H1 (cell line): ENCODE data around the gene OPCML. TPM values are rescaled to one million over a fixed set of nuclear protein-coding genes. Genes with fewer than 3 reads are reported as not detected.

Experiments
- CTCF ChIA-PET: fragments of 300-600 bp; sonication (Branson Sonifier 250); formaldehyde crosslinking; loops from one replicate; lab custom pipeline; 2021; ENCODE audit not compliant: partially characterized antibody; lab: Charles Lee
- POLR2A ChIA-PET: fragments of 300-600 bp; sonication (Branson Sonifier 250); formaldehyde crosslinking; loops from one replicate; lab custom pipeline; 2021; ENCODE audit warnings: inconsistent platforms; ENCODE audit not compliant: partially characterized antibody; lab: Charles Lee
- DNase-seq, 2 experiments: peaks; one replicate each; pipeline versions ENCODE4 v3.0.0 to v3.0.0-alpha.2; 2010 to 2022; ENCODE audit warnings: low spot score in 2 of 2, low read depth in 1 of 2, mixed read lengths in 1 of 2
- FAIRE-seq: peaks from 2 replicates; lab custom pipeline; 2011; peaks lifted over from hg19 to GRCh38; lab: Jason Lieb, UNC
- H2AFZ ChIP-seq: 2 replicates; pipeline ENCODE4 v1.8.1; 2012; ENCODE audit warnings: low read length, inconsistent platforms
- H2AK5ac ChIP-seq: 2 replicates; pipeline ENCODE4 v1.6.1; 2013; ENCODE audit warnings: low read depth, low read length
- H2BK120ac ChIP-seq: replicated peaks from 2 replicates; pipeline ENCODE3; 2013; ENCODE audit warnings: low read depth, low read length, inconsistent platforms
- H2BK12ac ChIP-seq: 2 replicates; pipeline ENCODE4 v1.6.1; 2013; ENCODE audit warnings: low read depth, low read length
- H2BK15ac ChIP-seq: 2 replicates; pipeline ENCODE4 v1.6.1; 2013; ENCODE audit warnings: low read length
- H2BK20ac ChIP-seq: 2 replicates; pipeline ENCODE4 v1.6.1; 2013; ENCODE audit warnings: low read length
- H2BK5ac ChIP-seq: 2 replicates; pipeline ENCODE4 v1.6.1; 2013; ENCODE audit warnings: low read depth, low read length
- H3K14ac ChIP-seq: 2 replicates; pipeline ENCODE4 v1.6.1; 2013; ENCODE audit warnings: inconsistent platforms; ENCODE audit not compliant: insufficient read length
- H3K18ac ChIP-seq: 2 replicates; pipeline ENCODE4 v1.6.1; 2013; ENCODE audit warnings: low read length; ENCODE audit errors: extremely low read depth
- H3K23ac ChIP-seq: 2 replicates; pipeline ENCODE4 v1.6.1; 2013; ENCODE audit warnings: inconsistent platforms; ENCODE audit not compliant: insufficient read length
- H3K23me2 ChIP-seq: 2 replicates; pipeline ENCODE4 v1.6.1; 2013; ENCODE audit warnings: low read depth, low read length
- H3K27ac ChIP-seq: 2 replicates; pipeline ENCODE4 v1.6.1; 2011; ENCODE audit warnings: low read depth, low read length, inconsistent platforms
- H3K27me3 ChIP-seq, 4 experiments: replicated peaks in 1 of 4; 1 replicate in 1 of 4; 2 replicates in 3 of 4; pipeline versions ENCODE4 v1.6.1 to v1.8.1; 2011 to 2013; ENCODE audit warnings: low read length in 3 of 4, mild to moderate bottlenecking in 3 of 4, inconsistent platforms in 2 of 4, mixed read lengths in 2 of 4, moderate library complexity in 1 of 4; ENCODE audit not compliant: control insufficient read depth in 3 of 4, insufficient read depth in 3 of 4; ENCODE audit errors: extremely low read depth in 1 of 4
- H3K36me3 ChIP-seq, 4 experiments: 2 replicates each; pipeline versions ENCODE4 v1.6.1 to v1.8.1; 2011 to 2013; ENCODE audit warnings: mild to moderate bottlenecking in 4 of 4, low read length in 3 of 4, moderate library complexity in 2 of 4, control low read depth in 1 of 4, inconsistent platforms in 1 of 4; ENCODE audit not compliant: insufficient read depth in 4 of 4, control insufficient read depth in 2 of 4
- H3K4ac ChIP-seq: replicated peaks from 2 replicates; pipeline ENCODE3; 2013; ENCODE audit warnings: low read length, low read depth, mixed read lengths, inconsistent platforms; ENCODE audit not compliant: insufficient read length
- H3K4me1 ChIP-seq, 4 experiments: replicated peaks in 1 of 4; 1 replicate in 1 of 4; 2 replicates in 3 of 4; pipeline versions ENCODE4 v1.6.1 to v1.8.1; 2011 to 2013; ENCODE audit warnings: low read length in 3 of 4, inconsistent platforms in 2 of 4, mixed read lengths in 1 of 4; ENCODE audit not compliant: insufficient read depth in 4 of 4, control insufficient read depth in 3 of 4
- H3K4me2 ChIP-seq, 2 experiments: 2 replicates each; pipeline versions ENCODE4 v1.6.1 to v1.8.1; 2011 to 2013; ENCODE audit warnings: low read depth in 2 of 2, low read length in 2 of 2, control low read depth in 1 of 2, inconsistent platforms in 1 of 2, mild to moderate bottlenecking in 1 of 2; ENCODE audit not compliant: insufficient read depth in 1 of 2
- H3K4me3 ChIP-seq, 4 experiments: fragments of 200-600, 300-600 bp in 1 of 4; sonication (generic), shearing (Covaris generic), sonication (Bioruptor Twin) in 1 of 4; 2 replicates each; pipeline versions ENCODE4 v1.5.1 to v1.8.1; 2011 to 2016; ENCODE audit warnings: low read length in 4 of 4, low read depth in 3 of 4, control low read depth in 2 of 4, inconsistent platforms in 2 of 4, mild to moderate bottlenecking in 2 of 4, mixed read lengths in 1 of 4, moderate library complexity in 1 of 4; ENCODE audit not compliant: insufficient read depth in 2 of 4; ENCODE audit errors: extremely low read depth in 1 of 4
- H3K56ac ChIP-seq: replicated peaks from 2 replicates; pipeline ENCODE3; 2013; ENCODE audit warnings: low read depth, mild to moderate bottlenecking, mixed read lengths, low read length, inconsistent platforms; ENCODE audit not compliant: insufficient read length
- H3K79me1 ChIP-seq: 2 replicates; pipeline ENCODE4 v1.6.1; 2013; ENCODE audit warnings: low read depth, low read length, control low read depth
- H3K79me2 ChIP-seq, 2 experiments: 2 replicates each; pipeline versions ENCODE4 v1.6.1 to v1.8.1; 2012 to 2013; ENCODE audit warnings: low read length in 2 of 2, mild to moderate bottlenecking in 2 of 2, inconsistent platforms in 1 of 2; ENCODE audit not compliant: insufficient read depth in 2 of 2, control insufficient read depth in 1 of 2
- H3K9ac ChIP-seq, 4 experiments: replicated peaks in 1 of 4; 1 replicate in 1 of 4; 2 replicates in 3 of 4; pipeline versions ENCODE4 v1.6.1 to v1.8.1; 2011 to 2013; ENCODE audit warnings: low read depth in 3 of 4, low read length in 3 of 4, control low read depth in 2 of 4, mild to moderate bottlenecking in 2 of 4, moderate library complexity in 2 of 4, inconsistent platforms in 1 of 4; ENCODE audit errors: extremely low read depth in 1 of 4
- H3K9me3 ChIP-seq, 2 experiments: 2 replicates each; pipeline versions ENCODE4 v1.6.1 to v1.8.1; 2012 to 2013; ENCODE audit warnings: mild to moderate bottlenecking in 2 of 2, moderate library complexity in 2 of 2, control low read depth in 1 of 2, inconsistent platforms in 1 of 2, low read depth in 1 of 2, low read length in 1 of 2, mixed read lengths in 1 of 2; ENCODE audit not compliant: insufficient read depth in 2 of 2
- H4K20me1 ChIP-seq, 2 experiments: replicated peaks in 1 of 2; 2 replicates each; pipeline versions ENCODE3 to v1.8.1; 2011 to 2013; ENCODE audit warnings: inconsistent platforms in 2 of 2, low read length in 2 of 2, mild to moderate bottlenecking in 1 of 2; ENCODE audit not compliant: insufficient read depth in 2 of 2, control insufficient read depth in 1 of 2
- H4K5ac ChIP-seq: 2 replicates; pipeline ENCODE4 v1.6.1; 2013; ENCODE audit warnings: low read length, low read depth, mixed read lengths, inconsistent platforms; ENCODE audit not compliant: insufficient read length
- H4K8ac ChIP-seq: 2 replicates; pipeline ENCODE4 v1.8.0; 2013; ENCODE audit warnings: mild to moderate bottlenecking, moderate library complexity, low read length, inconsistent platforms; ENCODE audit not compliant: insufficient read depth; ENCODE audit errors: extremely low read depth
- H4K91ac ChIP-seq: replicated peaks from 2 replicates; pipeline ENCODE3; 2013; ENCODE audit warnings: low read length, mixed read lengths, inconsistent platforms; ENCODE audit not compliant: insufficient read length
- ASH2L ChIP-seq: fragments of 200-600, 300-600 bp; sonication (generic); IDR thresholded peaks from one replicate; pipeline ENCODE4 v1.7.1; 2017; ENCODE audit warnings: low read length
- BACH1 ChIP-seq: IDR thresholded peaks from 2 replicates; pipeline ENCODE4 v1.6.1; 2012; ENCODE audit warnings: low read length, improper control_type of control experiment
- HDAC2 ChIP-seq, 2 experiments: fragments of 300-600 bp in 1 of 2; sonication (generic) in 1 of 2; IDR thresholded peaks; 2 replicates each; pipeline ENCODE4 v1.6.1; 2011 to 2012; ENCODE audit warnings: low read depth in 2 of 2, low read length in 2 of 2, mild to moderate bottlenecking in 2 of 2, moderate library complexity in 2 of 2, borderline replicate concordance in 1 of 2, inconsistent platforms in 1 of 2
- RFX5 ChIP-seq: IDR thresholded peaks from 2 replicates; pipeline ENCODE4 v1.6.1; 2011; ENCODE audit warnings: low read depth, low read length, improper control_type of control experiment, borderline replicate concordance
- SP1 ChIP-seq: IDR thresholded peaks from 2 replicates; pipeline ENCODE4 v1.6.1; 2011; ENCODE audit warnings: low read depth, low read length
- SUZ12 ChIP-seq: fragments of 200-600 bp; sonication (generic); IDR thresholded peaks from 2 replicates; pipeline ENCODE4 v1.6.1; 2012; ENCODE audit warnings: mild to moderate bottlenecking, inconsistent platforms, low read length, moderate library complexity, mixed read lengths
- TAF1 ChIP-seq: IDR thresholded peaks from 2 replicates; pipeline ENCODE4 v1.6.1; 2011; ENCODE audit warnings: mild to moderate bottlenecking, low read depth, low read length
- WGBS, 2 experiments: shearing (Covaris generic) in 1 of 2; methylation state at CpG; one replicate each; pipeline versions ENCODE4 v1.1.6 to v1.1.7; 2013 to 2015; ENCODE audit warnings: low lambda C conversion rate in 2 of 2, mixed read lengths in 2 of 2, inconsistent platforms in 1 of 2, low coverage in 1 of 2, missing lambda C conversion rate in 1 of 2; ENCODE audit not compliant: insufficient replicate concordance in 2 of 2, insufficient coverage in 1 of 2, insufficient read length in 1 of 2; ENCODE audit errors: extremely low coverage in 1 of 2, missing lambda C conversion rate in 1 of 2; 5-methylcytosine and 5-hydroxymethylcytosine counted together
- polyA plus RNA-seq, 7 experiments: library from polyadenylated mRNA; depleted of rRNA in 3 of 7; stranded (reverse) in 5 of 7; unstranded in 2 of 7; fragments of >200 nt in 5 of 7; fragments of 200-250 nt in 2 of 7; gene quantifications; 1 replicate in 5 of 7; 2 replicates in 1 of 7; 4 replicates in 1 of 7; pipeline versions ENCODE4 v1.2.1 to v1.2.3, GENCODE V29; 2011 to 2013; ENCODE audit warnings: missing spikeins in 2 of 7, mixed read lengths in 2 of 7
- total RNA-seq: library from RNA; stranded (reverse); fragmentation: NEBNext Ultra II Directional; extraction: Animal tissue kit (Norgen Biotek cat#: 25700); gene quantifications from 2 replicates; pipeline ENCODE4 v1.2.1, GENCODE V29; 2021
- TF ChIP-seq, protein P1 (sequence below): IDR thresholded peaks from 2 replicates; pipeline ENCODE4 v1.6.1; 2011; ENCODE audit warnings: low read depth, mild to moderate bottlenecking, low read length; ENCODE audit not compliant: insufficient read depth

The OPCML gene
- total and polyA plus RNA-seq, 2 of the 8 experiments (the other 6 are each of a cell fraction or from before 2014, with no cell fraction given) = 2.3 to 3.1 TPM

DNA sequence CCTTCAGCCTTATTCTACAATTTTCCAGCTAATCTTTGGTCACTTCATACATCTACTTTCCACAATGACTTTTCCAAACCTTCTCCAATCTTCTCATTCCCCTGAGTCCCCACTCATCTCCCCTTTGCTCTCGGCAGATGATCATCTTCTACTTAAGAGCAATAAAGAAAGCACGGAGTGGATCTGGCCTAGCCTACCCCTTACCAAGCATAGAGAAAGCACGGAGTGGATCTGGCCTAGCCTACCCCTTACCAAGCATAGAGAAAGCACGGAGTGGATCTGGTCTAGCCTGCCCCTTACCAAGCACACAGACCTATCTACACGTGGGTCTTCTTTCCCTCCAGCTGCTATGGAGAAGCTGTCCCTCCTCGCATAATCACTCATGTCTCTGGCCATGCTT, 558.6 kb downstream of the OPCML start:
- Histone ChIP-seq H3K23me2 (no peaks in the 10 kb centered on the region), H3K14ac (no peak overlapping the region), H3K4ac (no peak overlapping the region), H3K36me3 (no peaks in the 10 kb centered on the region), H3K18ac (no peak overlapping the region), H3K79me2 (no peaks in the 10 kb centered on the region), H3K23ac (no peak overlapping the region), H3K79me1 (no peaks in the 10 kb centered on the region; the same call in 1 of the 2 replicates), H2BK120ac (no peak overlapping the region), H2BK5ac (no peak overlapping the region), H2BK15ac (no peak overlapping the region), H3K9me3 (no peaks in the 10 kb centered on the region), H3K9ac (no peak overlapping the region), H3K4me2 (no peak overlapping the region), H2AK5ac (no peak overlapping the region), H3K56ac (no peak overlapping the region), H3K27me3 (no peaks in the 10 kb centered on the region), H4K8ac (no peak overlapping the region), H4K5ac (no peak overlapping the region), H3K4me3 (no peak overlapping the region), H4K20me1 (no peaks in the 10 kb centered on the region), H2AFZ (no peak overlapping the region), H2BK20ac (no peak overlapping the region), H4K91ac (no peak overlapping the region), H3K4me1 (no peaks in the 10 kb centered on the region; a peak in 1 of 7 replicates), H2BK12ac (no peak overlapping the region), H3K27ac (no peak overlapping the region)
- WGBS, 2 experiments = 67% methylated on average over 6 of the region's 6 CpGs; no CpG with 5 or more reads in 1 of the 2 experiments
- CTCF ChIA-PET = interaction anchor here (1.4 kb wide), 1 partner anchor 17 kb away, joined by 3 read pairs; no protein-coding TSS in a partner anchor
- DNase-seq (no peak), FAIRE-seq (peak; percentile 19)
- POLR2A ChIA-PET = no interaction called here
- peak; percentile 54; the same call in 1 of the 2 replicates for TF ChIP-seq RFX5
- TF ChIP-seq HDAC2 (IDR thresholded peaks at IDR 0.05; ENCODE audit: borderline replicate concordance in 1 of 2, low read depth in 2 of 2, low read length in 2 of 2) = no peak
- TF ChIP-seq ASH2L = no peak
- no peak for TF ChIP-seq TAF1
- no peak for TF ChIP-seq SUZ12
- TF ChIP-seq BACH1 = no peak
- TF ChIP-seq SP1 = peak; percentile 97
- TF ChIP-seq, protein P1, sequence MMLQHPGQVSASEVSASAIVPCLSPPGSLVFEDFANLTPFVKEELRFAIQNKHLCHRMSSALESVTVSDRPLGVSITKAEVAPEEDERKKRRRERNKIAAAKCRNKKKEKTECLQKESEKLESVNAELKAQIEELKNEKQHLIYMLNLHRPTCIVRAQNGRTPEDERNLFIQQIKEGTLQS = no peak
